MG63 (cell line): Measurements from ENCODE around the gene PYDC1. TPM values are rescaled to one million over a fixed set of nuclear protein-coding genes. Genes with fewer than 3 reads are reported as not detected.
"Not testable (repeated sequence)": the region's sequence is repeated elsewhere in the genome, so short reads cannot be mapped to it uniquely, and the experiment has no call there.

Source experiments
- DNase-seq: peaks from one replicate; pipeline ENCODE4 v3.0.0-alpha.2; 2020
- H3K27me3 ChIP-seq: fragments of 250-450 bp; sonication (Bioruptor Pico); 2 replicates; pipeline ENCODE4 v1.5.1; 2020; ENCODE audit warnings: mild to moderate bottlenecking, moderate library complexity
- H3K36me3 ChIP-seq: fragments of 250-450 bp; sonication (Bioruptor Pico); 2 replicates; pipeline ENCODE4 v1.5.1; 2020; ENCODE audit warnings: mild to moderate bottlenecking, moderate library complexity
- H3K4me3 ChIP-seq: fragments of 250-450 bp; sonication (Bioruptor Pico); 2 replicates; pipeline ENCODE4 v1.5.1; 2020; ENCODE audit warnings: mild to moderate bottlenecking, moderate library complexity
- H3K9me3 ChIP-seq: fragments of 250-450 bp; sonication (Bioruptor Pico); 2 replicates; pipeline ENCODE4 v1.5.1; 2020; ENCODE audit warnings: mild to moderate bottlenecking, moderate library complexity
- total RNA-seq: library from RNA; depleted of rRNA; stranded (reverse); fragments of >200 nt; shearing (Covaris generic); gene quantifications from 2 replicates; pipeline ENCODE4 v1.2.3, GENCODE V29; 2014; ENCODE audit warnings: low replicate concordance

PYDC1 gene
- total RNA-seq, 1 experiment from 2014 or later = not detected

DNA sequence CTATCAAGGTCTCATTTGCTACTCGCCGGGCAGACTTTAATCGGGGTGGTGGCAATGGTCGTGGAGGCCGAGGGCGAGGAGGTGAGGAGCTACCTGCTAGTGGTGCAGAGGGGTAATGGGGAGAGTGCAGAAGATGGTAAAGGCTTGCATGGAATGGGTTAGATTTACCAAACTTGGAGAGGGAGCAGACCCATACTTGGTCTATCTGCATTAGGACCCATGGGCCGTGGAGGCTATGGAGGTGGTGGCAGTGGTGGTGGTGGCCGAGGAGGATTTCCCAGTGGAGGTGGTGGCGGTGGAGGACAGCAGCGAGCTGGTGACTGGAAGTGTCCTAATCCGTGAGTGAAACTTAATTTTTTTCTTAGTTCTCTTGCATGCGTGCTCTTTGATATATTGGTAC, 26.9 kb downstream of the PYDC1 start:
- DNase-seq = no peak
- no peaks in the 10 kb centered on the region for H3K27me3 ChIP-seq
- no peaks in the 10 kb centered on the region for H3K9me3 ChIP-seq
- H3K36me3 ChIP-seq = peaks cover 100% of the 10 kb centered on the region
- no peak overlapping the region for H3K4me3 ChIP-seq

DNA sequence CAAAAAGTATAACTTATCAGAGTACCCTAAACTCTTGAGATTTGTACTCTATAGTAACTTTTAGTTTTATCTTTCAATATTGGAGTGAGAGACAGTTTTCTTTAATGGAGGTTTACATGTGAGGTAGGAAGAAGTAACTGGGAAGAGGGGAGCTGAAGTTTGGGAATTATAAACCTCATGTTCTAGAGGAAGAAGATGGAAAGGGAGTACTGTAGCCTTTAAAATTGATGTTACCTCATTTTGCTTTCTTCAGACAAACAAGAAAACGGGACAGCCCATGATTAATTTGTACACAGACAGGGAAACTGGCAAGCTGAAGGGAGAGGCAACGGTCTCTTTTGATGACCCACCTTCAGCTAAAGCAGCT, 27.5 kb downstream of the PYDC1 start:
- H3K36me3 ChIP-seq = peaks cover 100% of the 10 kb centered on the region
- no peak for DNase-seq
- H3K9me3 ChIP-seq = no peaks in the 10 kb centered on the region
- no peaks in the 10 kb centered on the region for H3K27me3 ChIP-seq
- H3K4me3 ChIP-seq = no peak overlapping the region

- no peak overlapping the region for H3K4me3 ChIP-seq
- no peak for DNase-seq
Observed at GRCh38 chr16:31188450-31189411, 28.2 kb downstream of the PYDC1 start.

GRCh38 chr16:31187808-31188189, 29.1 kb downstream of the PYDC1 start:
- H3K36me3 ChIP-seq = peaks cover 100% of the 10 kb centered on the region
- H3K27me3 ChIP-seq = no peaks in the 10 kb centered on the region
- H3K9me3 ChIP-seq = no peaks in the 10 kb centered on the region
- H3K4me3 ChIP-seq = no peak overlapping the region
- no peak for DNase-seq

More at GRCh38 chr16:31188450-31189411, 28.2 kb downstream of the PYDC1 start:
- Histone ChIP-seq H3K36me3 (peaks cover 100% of the 10 kb centered on the region), H3K9me3 (no peaks in the 10 kb centered on the region), H3K27me3 (no peaks in the 10 kb centered on the region)

DNA sequence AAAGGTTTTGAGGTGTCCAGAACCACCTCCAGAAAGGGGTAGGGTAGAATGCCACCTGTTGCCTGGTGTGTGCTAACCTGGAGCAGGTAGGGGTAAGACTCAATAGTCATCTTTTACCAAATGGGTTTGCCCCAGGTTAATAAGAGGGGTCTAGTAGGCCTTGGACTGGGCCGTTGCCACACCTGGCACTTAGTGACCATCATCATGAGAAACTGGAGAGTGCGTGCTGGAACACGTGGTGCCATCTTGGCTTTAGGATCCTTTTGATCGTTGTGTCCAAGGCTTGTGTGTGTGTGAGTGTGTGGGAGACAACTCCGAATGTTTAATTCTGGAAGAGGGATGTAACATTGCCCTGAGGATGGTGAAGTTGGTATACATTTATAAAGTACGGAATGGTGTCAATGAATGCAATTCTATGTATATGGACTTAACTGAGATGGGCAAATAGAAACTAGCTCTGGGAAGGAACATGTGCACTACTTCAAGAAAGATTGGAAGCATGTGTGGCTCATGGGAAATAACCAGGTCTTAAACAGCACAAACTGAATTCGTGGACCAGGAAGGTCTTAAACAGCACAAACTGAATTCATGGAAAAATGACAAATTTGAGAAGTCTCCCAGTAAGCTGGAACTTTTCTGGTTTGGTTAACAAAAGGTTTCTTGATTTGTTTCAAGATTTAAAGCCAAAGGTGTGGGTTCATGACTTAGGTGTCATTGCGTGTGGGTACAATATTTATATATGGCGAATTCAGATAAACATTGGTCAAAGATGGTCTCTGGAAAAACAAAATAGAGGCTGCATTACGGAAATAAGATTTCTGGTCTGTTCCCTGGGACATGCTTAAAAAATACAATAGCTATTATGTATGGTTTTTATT, 29.8 kb downstream of the PYDC1 start:
- Histone ChIP-seq H3K27me3 (no peaks in the 10 kb centered on the region), H3K4me3 (no peak overlapping the region), H3K36me3 (peaks cover 100% of the 10 kb centered on the region), H3K9me3 (no peaks in the 10 kb centered on the region)
- DNase-seq = no peak

DNA sequence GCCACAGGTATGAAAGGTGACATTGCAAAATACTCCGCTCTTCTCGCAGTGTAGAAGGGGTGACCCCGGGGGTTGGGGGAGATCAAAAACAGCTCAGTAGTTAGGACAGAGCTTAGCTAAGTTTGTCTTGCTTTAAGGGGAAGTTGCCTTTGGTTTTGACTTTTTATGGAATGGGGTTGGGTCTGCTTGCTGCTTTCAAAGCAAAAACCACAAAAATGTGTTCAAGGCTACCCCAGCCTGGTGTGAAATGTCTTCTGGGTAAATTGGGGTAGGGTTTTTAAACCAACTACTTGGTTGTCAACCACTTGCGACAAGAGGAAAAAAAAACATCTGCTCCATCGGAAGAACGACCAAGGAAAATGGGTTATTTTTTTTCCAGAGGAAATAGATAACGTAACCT, 30.8 kb downstream of the PYDC1 start:
- no peaks in the 10 kb centered on the region for H3K9me3 ChIP-seq
- H3K27me3 ChIP-seq = no peaks in the 10 kb centered on the region
- no peak overlapping the region for H3K4me3 ChIP-seq
- DNase-seq = no peak
- peaks cover 100% of the 10 kb centered on the region for H3K36me3 ChIP-seq

GRCh38 chr16:31185339-31185738, 31.6 kb downstream of the PYDC1 start:
- H3K36me3 ChIP-seq = peaks cover 97% of the 10 kb centered on the region
- no peak overlapping the region for H3K4me3 ChIP-seq
- H3K9me3 ChIP-seq = no peaks in the 10 kb centered on the region
- no peaks in the 10 kb centered on the region for H3K27me3 ChIP-seq
- DNase-seq = no peak

- no peaks in the 10 kb centered on the region for H3K27me3 ChIP-seq
Observed at GRCh38 chr16:31184888-31185287, 32.0 kb downstream of the PYDC1 start.

GRCh38 chr16:31183432-31184428, 33.2 kb downstream of the PYDC1 start:
- H3K9me3 ChIP-seq = no peaks in the 10 kb centered on the region
- peaks cover 84% of the 10 kb centered on the region for H3K36me3 ChIP-seq
- peak overlapping the region; percentile 99 for H3K4me3 ChIP-seq
- H3K27me3 ChIP-seq = no peaks in the 10 kb centered on the region
- no peak for DNase-seq

More at GRCh38 chr16:31184888-31185287, 32.0 kb downstream of the PYDC1 start:
- no peak overlapping the region for H3K4me3 ChIP-seq
- no peaks in the 10 kb centered on the region for H3K9me3 ChIP-seq
- DNase-seq = no peak
- H3K36me3 ChIP-seq = peaks cover 96% of the 10 kb centered on the region

DNA sequence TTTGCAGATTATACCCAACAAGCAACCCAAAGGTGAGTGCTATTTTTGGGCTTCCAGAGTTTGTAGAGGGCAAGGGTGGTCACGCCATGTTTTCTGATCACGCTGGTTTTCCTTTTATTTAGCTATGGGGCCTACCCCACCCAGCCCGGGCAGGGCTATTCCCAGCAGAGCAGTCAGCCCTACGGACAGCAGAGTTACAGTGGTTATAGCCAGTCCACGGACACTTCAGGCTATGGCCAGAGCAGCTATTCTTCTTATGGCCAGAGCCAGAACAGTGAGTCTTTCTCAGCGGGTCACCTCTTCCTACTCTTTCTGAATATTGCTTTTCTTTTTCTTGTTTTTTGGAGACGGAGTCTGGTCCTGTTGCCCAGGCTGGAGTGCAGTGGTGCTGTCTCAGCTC, 34.5 kb downstream of the PYDC1 start:
- peaks cover 71% of the 10 kb centered on the region for H3K36me3 ChIP-seq
- H3K27me3 ChIP-seq = no peaks in the 10 kb centered on the region
- no peaks in the 10 kb centered on the region for H3K9me3 ChIP-seq
- no peak for DNase-seq
- H3K4me3 ChIP-seq = peak overlapping the region; percentile 99

GRCh38 chr16:31181102-31181830, 35.7 kb downstream of the PYDC1 start:
- Histone ChIP-seq H3K9me3 (no peaks in the 10 kb centered on the region), H3K27me3 (no peaks in the 10 kb centered on the region), H3K36me3 (peaks cover 59% of the 10 kb centered on the region), H3K4me3 (peak overlapping the region; percentile 99)
- peak; percentile 56 for DNase-seq

DNA sequence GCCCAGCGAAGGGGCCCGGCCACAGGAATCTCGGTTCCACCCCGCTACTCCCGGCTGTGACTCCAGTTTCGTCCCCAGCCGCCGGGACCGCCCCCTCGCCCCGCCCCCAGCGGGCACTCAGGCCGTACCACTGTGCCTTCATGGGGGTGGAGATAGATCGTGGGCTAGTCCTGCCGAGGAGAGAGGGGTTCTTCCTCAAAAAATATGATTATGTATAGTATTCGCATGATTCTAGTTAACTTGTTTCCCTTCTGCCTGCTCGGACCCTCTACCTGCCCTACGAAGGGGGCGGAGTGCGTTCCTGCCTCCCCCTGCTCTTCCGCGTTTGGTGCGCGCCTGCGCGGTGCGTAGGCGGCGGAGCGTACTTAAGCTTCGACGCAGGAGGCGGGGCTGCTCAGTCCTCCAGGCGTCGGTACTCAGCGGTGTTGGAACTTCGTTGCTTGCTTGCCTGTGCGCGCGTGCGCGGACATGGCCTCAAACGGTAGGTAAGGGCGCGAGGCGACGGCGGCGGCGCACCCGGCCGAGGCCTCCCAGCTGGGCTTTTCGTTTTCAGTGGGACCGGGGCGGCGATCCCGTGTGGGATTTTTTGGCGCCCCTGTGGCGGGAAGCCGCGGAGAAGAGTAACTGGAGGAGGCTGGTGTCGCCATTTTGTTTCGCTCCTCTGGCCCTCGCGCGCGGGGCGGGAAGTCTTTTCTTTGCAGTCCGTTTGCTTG, 37.0 kb downstream of the PYDC1 start, which contains the start of gene FUS:
Gene FUS, plus strand, starts transcription at position 393 of the 713 bp plus-strand sequence. Its CDS starts 76 bp downstream, at position 469.
- no peaks in the 10 kb centered on the region for H3K9me3 ChIP-seq
- H3K4me3 ChIP-seq = peak within 1 kb of the TSS; percentile 99
- H3K27me3 ChIP-seq = no peaks in the 10 kb centered on the region
- peaks cover 46% of the 10 kb centered on the region for H3K36me3 ChIP-seq
- peak; percentile 82 for DNase-seq

DNA sequence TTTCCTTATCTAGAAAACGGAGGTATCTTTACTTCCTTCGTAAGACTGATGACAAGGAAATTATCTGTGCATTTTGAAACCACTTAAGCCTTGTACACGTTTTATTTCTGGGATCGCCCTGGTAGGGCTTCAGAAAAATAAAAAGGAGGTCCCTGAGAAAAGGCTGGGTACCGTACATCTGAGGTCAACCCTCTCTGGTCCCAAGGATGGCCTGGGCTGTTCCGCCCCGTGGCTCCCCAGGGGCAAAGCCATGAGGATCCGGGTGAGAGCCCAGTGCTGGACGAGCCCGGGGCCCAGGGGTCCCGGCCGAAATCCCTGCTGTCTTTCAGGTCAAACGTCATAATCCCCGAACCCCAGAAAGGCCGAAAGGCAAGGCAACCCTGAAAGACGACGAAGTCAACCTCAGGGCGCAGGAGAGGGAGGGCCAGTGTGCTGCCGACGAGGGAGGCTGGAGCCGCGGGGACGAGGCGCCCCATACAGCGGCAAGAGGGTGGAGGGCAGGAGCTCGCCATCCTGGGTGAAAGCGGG, 37.7 kb downstream of the PYDC1 start:
- Histone ChIP-seq H3K36me3 (peaks cover 40% of the 10 kb centered on the region), H3K9me3 (no peaks in the 10 kb centered on the region), H3K27me3 (no peaks in the 10 kb centered on the region), H3K4me3 (peak overlapping the region; percentile 99)
- no peak for DNase-seq

- Histone ChIP-seq H3K36me3 (peaks cover 18% of the 10 kb centered on the region), H3K4me3 (no peak overlapping the region), H3K9me3 (no peaks in the 10 kb centered on the region), H3K27me3 (no peaks in the 10 kb centered on the region)
- DNase-seq = peak; percentile 58
Observed at GRCh38 chr16:31177136-31177535, 39.8 kb downstream of the PYDC1 start.

GRCh38 chr16:31170048-31170447, 46.9 kb downstream of the PYDC1 start:
- H3K9me3 ChIP-seq, H3K27me3 ChIP-seq, H3K4me3 ChIP-seq, H3K36me3 ChIP-seq, DNase-seq: not testable (repeated sequence)
